ENCODE measurements around the gene SOHLH1. TPM values are rescaled to one million over a fixed set of nuclear protein-coding genes. Genes with fewer than 3 reads are reported as not detected.

SOHLH1 gene
- total and polyA plus RNA-seq, 4 donors, result not detected

DNA sequence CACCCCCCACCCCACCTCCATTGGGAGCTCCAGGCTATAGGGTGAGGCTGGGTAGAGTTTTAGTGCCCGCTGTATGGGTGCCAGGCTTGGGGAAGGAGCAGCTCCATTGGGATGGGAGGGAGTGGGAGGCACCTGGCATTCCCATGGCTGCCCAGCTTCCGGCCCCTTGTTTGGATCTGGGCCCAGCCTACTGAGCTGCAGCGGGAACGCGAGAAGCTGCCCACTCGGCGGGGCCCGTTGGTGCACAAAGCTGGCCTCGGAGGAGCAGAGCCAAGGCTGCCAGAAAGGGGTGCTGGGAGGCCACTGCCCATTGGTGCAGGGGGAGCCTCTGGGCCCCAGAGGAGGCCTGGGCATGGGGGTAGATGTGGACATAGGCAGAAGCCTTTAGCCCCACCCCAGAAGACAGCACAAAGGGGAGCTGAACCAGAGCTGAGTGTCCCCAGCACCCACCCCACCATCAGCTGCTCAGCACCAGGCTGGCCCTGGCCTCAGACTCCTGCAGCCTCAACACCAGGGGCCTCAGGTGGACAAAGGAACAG lies 31.7 kb downstream of the SOHLH1 start:
- TF ChIP-seq, protein P1, sequence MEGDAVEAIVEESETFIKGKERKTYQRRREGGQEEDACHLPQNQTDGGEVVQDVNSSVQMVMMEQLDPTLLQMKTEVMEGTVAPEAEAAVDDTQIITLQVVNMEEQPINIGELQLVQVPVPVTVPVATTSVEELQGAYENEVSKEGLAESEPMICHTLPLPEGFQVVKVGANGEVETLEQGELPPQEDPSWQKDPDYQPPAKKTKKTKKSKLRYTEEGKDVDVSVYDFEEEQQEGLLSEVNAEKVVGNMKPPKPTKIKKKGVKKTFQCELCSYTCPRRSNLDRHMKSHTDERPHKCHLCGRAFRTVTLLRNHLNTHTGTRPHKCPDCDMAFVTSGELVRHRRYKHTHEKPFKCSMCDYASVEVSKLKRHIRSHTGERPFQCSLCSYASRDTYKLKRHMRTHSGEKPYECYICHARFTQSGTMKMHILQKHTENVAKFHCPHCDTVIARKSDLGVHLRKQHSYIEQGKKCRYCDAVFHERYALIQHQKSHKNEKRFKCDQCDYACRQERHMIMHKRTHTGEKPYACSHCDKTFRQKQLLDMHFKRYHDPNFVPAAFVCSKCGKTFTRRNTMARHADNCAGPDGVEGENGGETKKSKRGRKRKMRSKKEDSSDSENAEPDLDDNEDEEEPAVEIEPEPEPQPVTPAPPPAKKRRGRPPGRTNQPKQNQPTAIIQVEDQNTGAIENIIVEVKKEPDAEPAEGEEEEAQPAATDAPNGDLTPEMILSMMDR (IDR thresholded peaks at IDR 0.05; ENCODE audit: control extremely low read depth, extremely low read depth), result no peak
- Histone ChIP-seq H3K36me3 (ENCODE audit: control insufficient read depth in 4 of 4, insufficient read depth in 4 of 4, low read length in 4 of 4) (no peaks in the 10 kb centered on the region), H3K4me3 (no peak overlapping the region), H3K4me1 (ENCODE audit: control insufficient read depth in 5 of 5, insufficient read depth in 5 of 5, low read length in 5 of 5) (no peaks in the 10 kb centered on the region), H3K27ac (ENCODE audit: low read depth in 1 of 2, low read length in 1 of 2) (no peak overlapping the region), H3K9ac (ENCODE audit: insufficient read depth in 1 of 2, low read length in 2 of 2) (no peak overlapping the region), H3K27me3 (ENCODE audit: control insufficient read depth in 3 of 3, insufficient read depth in 3 of 3, low read length in 2 of 3) (peaks cover 0 to 3% (median 3%) of the 10 kb centered on the region in 3 donors), H3K9me3 (ENCODE audit: control insufficient read depth in 4 of 4, insufficient read depth in 3 of 4, low read length in 3 of 4) (peaks cover 0 to 6% (median 0%) of the 10 kb centered on the region in 4 donors)
- 66 to 86% methylated on average over 9 of the region's 9 CpGs for WGBS, 2 donors
- DNase-seq (no peak), ATAC-seq (ENCODE audit: insufficient read depth, low FRiP score) (no peak)

DNA sequence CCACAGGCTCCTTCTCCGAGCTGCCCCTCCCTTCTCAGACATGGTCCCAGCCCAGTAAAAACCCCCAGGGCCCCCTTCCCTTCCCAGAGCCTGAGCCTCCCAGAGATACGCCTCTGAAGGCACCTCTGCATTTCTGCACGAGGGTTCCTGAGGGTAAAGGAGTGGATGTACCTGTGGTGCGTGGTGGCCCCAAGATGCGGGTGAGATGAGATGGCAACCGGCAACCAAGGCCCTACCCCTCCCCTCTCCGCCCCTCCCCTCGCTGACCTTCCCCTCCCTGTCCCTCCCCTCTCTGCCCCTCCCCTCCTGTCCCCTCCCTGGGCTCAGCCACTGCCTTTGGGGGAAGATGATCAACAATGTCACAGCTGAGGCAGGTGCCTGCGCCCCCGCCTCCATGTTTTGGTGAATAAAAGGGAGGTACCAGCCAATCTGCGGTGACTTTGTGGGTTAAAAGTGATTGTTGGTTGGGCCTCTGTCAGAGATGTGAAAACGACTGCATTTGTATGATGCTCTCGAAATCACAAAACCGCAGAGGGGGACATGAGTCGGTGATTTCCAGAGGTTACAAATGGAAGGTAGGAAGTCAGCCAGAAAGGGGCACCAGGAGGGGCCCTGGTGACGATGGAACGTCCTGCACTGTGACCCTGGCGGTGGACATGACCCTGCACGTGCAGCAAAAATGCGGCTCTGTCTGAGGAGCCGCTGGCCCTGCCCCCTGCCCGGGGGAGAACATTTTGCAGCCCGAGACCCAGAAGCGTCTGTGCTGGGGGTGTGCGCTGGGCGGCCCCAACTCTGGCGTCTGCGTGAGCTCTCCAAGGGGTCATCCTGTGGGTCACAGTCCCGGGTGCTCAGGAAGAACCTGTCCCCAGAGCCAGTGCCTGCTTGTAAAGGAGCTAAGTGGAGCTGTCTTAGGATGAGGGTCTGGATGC lies 32.5 kb downstream of the SOHLH1 start:
- WGBS, 2 donors, result 59 to 74% methylated on average over 29 of the region's 29 CpGs
- Histone ChIP-seq H3K4me1 (ENCODE audit: control insufficient read depth in 5 of 5, insufficient read depth in 5 of 5, low read length in 5 of 5) (no peaks in the 10 kb centered on the region), H3K9me3 (ENCODE audit: control insufficient read depth in 4 of 4, insufficient read depth in 3 of 4, low read length in 3 of 4) (peaks cover 0 to 6% (median 0%) of the 10 kb centered on the region in 4 donors), H3K27ac (ENCODE audit: low read depth in 1 of 2, low read length in 1 of 2) (no peak overlapping the region), H3K36me3 (ENCODE audit: control insufficient read depth in 4 of 4, insufficient read depth in 4 of 4, low read length in 4 of 4) (no peaks in the 10 kb centered on the region), H3K27me3 (ENCODE audit: control insufficient read depth in 3 of 3, insufficient read depth in 3 of 3, low read length in 2 of 3) (peaks cover 0 to 3% (median 3%) of the 10 kb centered on the region in 3 donors), H3K4me3 (no peak overlapping the region), H3K9ac (ENCODE audit: insufficient read depth in 1 of 2, low read length in 2 of 2) (no peak overlapping the region)
- DNase-seq (no peak), ATAC-seq (ENCODE audit: insufficient read depth, low FRiP score) (no peak)
- TF ChIP-seq, protein P1 (IDR thresholded peaks at IDR 0.05; ENCODE audit: control extremely low read depth, extremely low read depth), result no peak

DNA sequence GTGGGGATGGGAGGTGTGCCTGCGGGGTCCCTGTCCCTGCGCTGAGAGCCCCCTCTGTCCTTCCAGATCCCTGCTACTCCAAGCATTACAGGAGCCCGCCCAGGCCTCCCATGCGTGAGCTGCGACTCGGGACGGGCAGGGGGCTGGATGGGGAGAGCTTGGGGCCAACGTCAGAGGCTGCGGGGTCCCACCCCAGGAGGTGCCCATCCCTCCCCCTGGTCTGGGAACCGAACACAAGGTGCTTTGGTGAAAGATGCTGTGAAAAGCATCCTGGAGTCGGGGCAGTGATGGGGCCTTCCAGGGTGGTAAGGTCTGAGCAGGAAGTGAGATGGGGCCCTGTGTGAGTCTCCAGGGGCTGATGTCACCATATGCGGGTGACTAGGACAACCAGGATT lies 33.5 kb downstream of the SOHLH1 start:
- H3K9ac ChIP-seq (ENCODE audit: insufficient read depth in 1 of 2, low read length in 2 of 2), result no peak overlapping the region
- H3K9me3 ChIP-seq (ENCODE audit: control insufficient read depth in 4 of 4, insufficient read depth in 3 of 4, low read length in 3 of 4), result peaks cover 0 to 7% (median 0%) of the 10 kb centered on the region in 4 donors
- no peaks in the 10 kb centered on the region for H3K4me1 ChIP-seq (ENCODE audit: control insufficient read depth in 5 of 5, insufficient read depth in 5 of 5, low read length in 5 of 5)
- TF ChIP-seq, protein P1 (IDR thresholded peaks at IDR 0.05; ENCODE audit: control extremely low read depth, extremely low read depth), result no peak
- no peak for ATAC-seq (ENCODE audit: insufficient read depth, low FRiP score)
- DNase-seq, result no peak
- no peak overlapping the region for H3K27ac ChIP-seq (ENCODE audit: low read depth in 1 of 2, low read length in 1 of 2)
- WGBS, 2 donors, result 78 to 80% methylated on average over 12 of the region's 12 CpGs
- peaks cover 0 to 3% (median 3%) of the 10 kb centered on the region in 3 donors for H3K27me3 ChIP-seq (ENCODE audit: control insufficient read depth in 3 of 3, insufficient read depth in 3 of 3, low read length in 2 of 3)
- H3K4me3 ChIP-seq, result no peak overlapping the region
- H3K36me3 ChIP-seq (ENCODE audit: control insufficient read depth in 4 of 4, insufficient read depth in 4 of 4, low read length in 4 of 4), result no peaks in the 10 kb centered on the region

Data from lung (tissue), 12 donors.